Peyer's patch (tissue), 4 donors: ENCODE measurements around the gene CCDC63. TPM values are rescaled to one million over a fixed set of nuclear protein-coding genes. Genes with fewer than 3 reads are reported as not detected.

ENCODE experiments used
- DNase-seq, 3 donors: peaks; one replicate each; pipeline ENCODE4 v3.0.0-alpha.2; 2017 to 2019
- H3K27ac ChIP-seq, 4 donors: fragments of 200-600 bp; sonication (generic); one replicate each; pipeline ENCODE4 v1.5.1; 2016 to 2019
- H3K27me3 ChIP-seq, 2 donors: fragments of 200-600 bp; sonication (generic); one replicate each; pipeline ENCODE4 v1.5.1; 2019
- H3K36me3 ChIP-seq, 3 donors: fragments of 200-600 bp; sonication (generic); one replicate each; pipeline ENCODE4 v1.5.1; 2016 to 2019
- H3K4me1 ChIP-seq, 4 donors: fragments of 200-600 bp; sonication (generic); one replicate each; pipeline ENCODE4 v1.5.1; 2016 to 2019
- H3K4me3 ChIP-seq, 4 donors: fragments of 200-600 bp; sonication (generic); 1 replicate in 3 of 4; 2 replicates in 1 of 4; pipeline ENCODE4 v1.5.1; 2016 to 2019; ENCODE audit warnings: mild to moderate bottlenecking in 1 of 4
- H3K9me3 ChIP-seq, 4 donors: fragments of 200-600 bp; sonication (generic); one replicate each; pipeline ENCODE4 v1.5.1; 2016 to 2019; ENCODE audit warnings: mild to moderate bottlenecking in 1 of 4
- POLR2A ChIP-seq, 2 donors: fragments of 450-650 bp; IDR thresholded peaks; one replicate each; pipeline ENCODE4 v1.5.1; 2017; ENCODE audit warnings: antibody characterized with exemption in 2 of 2, mild to moderate bottlenecking in 2 of 2, moderate library complexity in 2 of 2
- total RNA-seq, 4 donors: library from RNA; depleted of rRNA; stranded (reverse); fragments of >200 nt; gene quantifications; one replicate each; pipeline ENCODE4 v1.1.0, GENCODE V29; 2016
- TF ChIP-seq, protein P1 (sequence below), 6 experiments: fragments of 450-650 bp in 4 of 6; fragments of 200-600 bp in 2 of 6; sonication (generic) in 1 of 6; IDR thresholded peaks; one replicate each; pipeline ENCODE4 v1.5.1; 2017 to 2019; ENCODE audit warnings: antibody characterized with exemption in 6 of 6, mild to moderate bottlenecking in 3 of 6, moderate library complexity in 1 of 6

The CCDC63 gene
- total RNA-seq, 4 donors from 2014 or later, result not detected

DNA sequence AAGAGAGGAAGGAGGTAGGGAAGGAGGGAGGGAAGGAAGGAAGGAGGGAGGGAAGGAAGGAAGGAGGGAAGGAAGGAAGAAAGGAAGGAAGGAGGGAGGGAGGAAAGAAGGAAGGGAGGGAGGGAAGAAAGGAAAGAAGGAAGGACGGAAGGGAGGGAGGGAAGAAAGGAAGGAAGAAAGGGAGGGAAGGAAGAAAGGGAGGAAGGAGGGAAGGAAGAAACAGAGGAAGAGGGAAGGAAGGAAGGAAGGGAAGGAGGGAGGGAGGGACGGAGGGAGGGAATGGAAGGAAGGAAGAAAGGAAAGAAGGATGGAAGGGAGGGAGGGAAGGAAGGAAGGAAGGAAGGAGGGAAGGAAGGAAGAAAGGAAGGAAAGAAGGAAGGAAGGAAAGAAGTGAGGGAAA is 22.4 kb upstream of the CCDC63 start:
- TF ChIP-seq POLR2A (IDR thresholded peaks at IDR 0.05), result no peak
- TF ChIP-seq, protein P1, sequence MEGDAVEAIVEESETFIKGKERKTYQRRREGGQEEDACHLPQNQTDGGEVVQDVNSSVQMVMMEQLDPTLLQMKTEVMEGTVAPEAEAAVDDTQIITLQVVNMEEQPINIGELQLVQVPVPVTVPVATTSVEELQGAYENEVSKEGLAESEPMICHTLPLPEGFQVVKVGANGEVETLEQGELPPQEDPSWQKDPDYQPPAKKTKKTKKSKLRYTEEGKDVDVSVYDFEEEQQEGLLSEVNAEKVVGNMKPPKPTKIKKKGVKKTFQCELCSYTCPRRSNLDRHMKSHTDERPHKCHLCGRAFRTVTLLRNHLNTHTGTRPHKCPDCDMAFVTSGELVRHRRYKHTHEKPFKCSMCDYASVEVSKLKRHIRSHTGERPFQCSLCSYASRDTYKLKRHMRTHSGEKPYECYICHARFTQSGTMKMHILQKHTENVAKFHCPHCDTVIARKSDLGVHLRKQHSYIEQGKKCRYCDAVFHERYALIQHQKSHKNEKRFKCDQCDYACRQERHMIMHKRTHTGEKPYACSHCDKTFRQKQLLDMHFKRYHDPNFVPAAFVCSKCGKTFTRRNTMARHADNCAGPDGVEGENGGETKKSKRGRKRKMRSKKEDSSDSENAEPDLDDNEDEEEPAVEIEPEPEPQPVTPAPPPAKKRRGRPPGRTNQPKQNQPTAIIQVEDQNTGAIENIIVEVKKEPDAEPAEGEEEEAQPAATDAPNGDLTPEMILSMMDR (IDR thresholded peaks at IDR 0.05), result no peak
- Histone ChIP-seq H3K36me3 (no peaks in the 10 kb centered on the region), H3K4me1 (peaks cover 0 to 4% (median 0%) of the 10 kb centered on the region in 4 donors), H3K4me3 (no peak overlapping the region), H3K27ac (no peak overlapping the region), H3K27me3 (no peaks in the 10 kb centered on the region), H3K9me3 (no peaks in the 10 kb centered on the region)
- no peak for DNase-seq

DNA sequence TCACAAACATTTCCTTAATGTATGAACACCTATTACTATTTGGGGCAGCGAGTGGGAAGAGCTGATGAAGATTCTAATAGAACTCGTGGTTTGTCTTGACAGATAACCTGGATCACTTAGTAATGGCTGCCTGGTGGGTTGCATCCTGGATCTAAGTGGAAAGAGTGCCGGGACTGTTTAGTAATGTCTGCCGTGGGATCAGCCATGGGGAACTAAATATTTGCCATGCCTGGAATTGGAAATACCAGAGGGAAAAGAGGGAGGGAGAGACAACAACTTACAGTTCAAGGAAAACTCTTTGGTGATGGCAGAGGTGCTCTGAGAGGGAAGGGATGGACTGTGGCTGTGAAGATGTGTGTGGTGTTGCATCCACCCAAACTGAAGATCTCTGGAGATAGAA is 21.3 kb upstream of the CCDC63 start:
- Histone ChIP-seq H3K27me3 (no peaks in the 10 kb centered on the region), H3K36me3 (no peaks in the 10 kb centered on the region), H3K27ac (no peak overlapping the region), H3K9me3 (no peaks in the 10 kb centered on the region), H3K4me3 (no peak overlapping the region), H3K4me1 (no peaks in the 10 kb centered on the region)
- no peak for TF ChIP-seq POLR2A (IDR thresholded peaks at IDR 0.05)
- TF ChIP-seq, protein P1 (IDR thresholded peaks at IDR 0.05), result no peak
- DNase-seq, result no peak

DNA sequence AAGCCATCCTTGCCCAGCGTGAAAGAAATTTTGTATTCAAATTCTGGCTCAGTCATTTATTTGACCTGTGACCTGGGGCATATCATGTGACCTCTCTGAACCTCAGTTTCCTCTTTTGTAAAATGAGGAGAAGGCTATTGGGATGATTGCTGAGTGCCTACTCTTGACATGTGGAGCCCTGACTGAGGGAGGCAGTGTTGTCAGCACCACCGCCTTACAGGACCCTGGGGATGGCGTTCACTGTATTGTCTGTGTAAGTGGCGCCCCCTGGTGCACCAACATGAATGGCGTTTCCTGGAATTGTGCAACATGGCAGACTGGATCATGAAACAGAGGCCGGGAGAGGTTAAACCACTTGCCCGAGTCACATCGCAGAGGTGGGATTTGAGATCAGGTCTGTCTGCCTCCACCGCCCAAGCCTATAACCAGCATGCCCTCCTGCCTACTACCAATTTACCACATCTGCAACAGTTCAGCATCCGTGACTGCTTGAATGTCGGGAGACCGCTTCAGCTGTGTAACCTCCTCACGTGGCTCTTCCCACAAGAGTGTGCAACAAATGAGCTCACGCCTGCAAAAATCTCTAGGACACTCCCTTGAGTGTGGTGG is 20.1 kb upstream of the CCDC63 start:
- no peaks in the 10 kb centered on the region for H3K27me3 ChIP-seq
- peak; percentile 91 to 96 (median 95) for DNase-seq
- H3K9me3 ChIP-seq, result no peaks in the 10 kb centered on the region
- peak overlapping the region in 2 of 4 donors; percentile 13 to 26 for H3K4me3 ChIP-seq
- TF ChIP-seq, protein P1 (IDR thresholded peaks at IDR 0.05), result peak; percentile 78 to 98 (median 96)
- peak in 1 of 2 donors; percentile 22 for TF ChIP-seq POLR2A (IDR thresholded peaks at IDR 0.05)
- H3K27ac ChIP-seq, result no peak overlapping the region
- no peaks in the 10 kb centered on the region for H3K36me3 ChIP-seq
- no peaks in the 10 kb centered on the region for H3K4me1 ChIP-seq

DNA sequence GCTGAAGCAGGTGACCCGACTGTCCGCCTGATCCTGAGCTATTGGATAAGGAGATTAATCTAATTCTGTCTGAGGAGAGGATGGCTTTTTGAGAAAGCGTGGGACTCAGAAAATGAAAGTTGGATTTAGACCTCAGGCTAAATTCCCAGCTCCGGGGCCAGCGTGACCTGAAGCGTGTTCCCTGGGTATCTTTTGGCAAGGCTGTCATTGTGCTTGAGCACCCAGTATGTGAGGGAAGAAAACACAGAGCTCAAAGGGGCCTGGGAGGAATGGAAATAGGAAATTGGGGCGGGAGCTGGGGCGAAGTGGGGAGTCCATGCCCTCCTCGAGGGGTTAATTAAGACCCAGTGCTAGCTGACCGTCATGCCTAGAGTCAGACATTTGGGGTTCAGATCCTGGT is 17.5 kb upstream of the CCDC63 start:
- Histone ChIP-seq H3K4me1 (no peaks in the 10 kb centered on the region), H3K27me3 (no peaks in the 10 kb centered on the region), H3K4me3 (no peak overlapping the region), H3K9me3 (no peaks in the 10 kb centered on the region), H3K36me3 (no peaks in the 10 kb centered on the region), H3K27ac (no peak overlapping the region)
- no peak for TF ChIP-seq POLR2A (IDR thresholded peaks at IDR 0.05)
- TF ChIP-seq, protein P1 (IDR thresholded peaks at IDR 0.05), result no peak
- DNase-seq, result no peak

DNA sequence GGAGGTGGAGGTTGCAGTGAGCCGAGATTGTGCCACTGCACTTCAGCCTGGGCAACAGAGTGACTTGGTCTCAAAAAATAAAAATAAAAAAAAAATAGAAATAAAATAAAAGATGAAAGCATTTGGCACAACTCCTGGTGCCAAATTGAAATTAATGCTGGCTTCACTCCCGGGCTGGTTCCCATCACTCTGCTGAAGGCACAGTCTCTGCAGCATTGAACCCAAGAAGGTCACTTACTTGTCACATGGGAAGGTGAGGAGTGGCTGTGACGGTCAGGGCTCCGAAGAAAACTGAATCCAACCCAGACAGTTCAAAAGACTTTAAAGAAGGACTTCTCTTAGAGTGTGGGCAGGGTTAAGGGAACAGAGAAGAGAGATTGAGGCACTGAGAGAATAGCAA is 10.5 kb upstream of the CCDC63 start:
- Histone ChIP-seq H3K9me3 (no peaks in the 10 kb centered on the region), H3K4me1 (no peaks in the 10 kb centered on the region), H3K27me3 (no peaks in the 10 kb centered on the region), H3K27ac (no peak overlapping the region), H3K4me3 (no peak overlapping the region), H3K36me3 (no peaks in the 10 kb centered on the region)
- DNase-seq, result no peak
- TF ChIP-seq, protein P1 (IDR thresholded peaks at IDR 0.05), result no peak
- no peak for TF ChIP-seq POLR2A (IDR thresholded peaks at IDR 0.05)

DNA sequence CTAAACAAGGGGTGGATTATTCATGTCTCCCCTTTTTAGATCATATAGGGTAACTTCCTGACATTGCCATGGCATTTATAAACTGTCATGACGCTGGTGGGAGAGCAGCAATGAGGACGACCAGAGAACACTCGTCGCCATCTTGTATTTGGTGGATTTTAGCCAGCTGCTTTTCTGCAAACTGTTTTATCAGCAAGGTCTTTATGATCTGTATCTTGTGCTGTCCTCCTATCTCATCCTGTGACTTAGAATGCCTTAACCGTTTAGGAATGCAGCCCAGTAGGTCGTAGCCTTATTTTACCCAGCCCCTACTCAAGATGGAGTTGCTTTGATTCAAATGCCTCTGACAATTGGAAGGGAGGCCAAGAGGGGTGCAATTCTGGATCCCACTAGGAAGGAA is 5.8 kb upstream of the CCDC63 start:
- Histone ChIP-seq H3K27ac (no peak overlapping the region), H3K27me3 (no peaks in the 10 kb centered on the region), H3K4me3 (no peak overlapping the region), H3K36me3 (no peaks in the 10 kb centered on the region), H3K4me1 (no peaks in the 10 kb centered on the region), H3K9me3 (no peaks in the 10 kb centered on the region)
- TF ChIP-seq, protein P1 (IDR thresholded peaks at IDR 0.05), result no peak
- TF ChIP-seq POLR2A (IDR thresholded peaks at IDR 0.05), result no peak
- DNase-seq, result no peak
